ENCODE data around the gene LECT2.
A peak's percentile ranks its signal among the peaks of the same experiment; 100 is the strongest.

GRCh38 chr5:135951257-135951656, 3.5 kb downstream of the LECT2 start:
- TF ChIP-seq POLR2A (IDR thresholded peaks at IDR 0.05) (no peak), POLR2AphosphoS5 (IDR thresholded peaks at IDR 0.05) (peak; percentile 60)
